B cell (primary cell): ENCODE data around the gene GNB2. TPM values are rescaled to one million over a fixed set of nuclear protein-coding genes. Genes with fewer than 3 reads are reported as not detected.

Source experiments
- ATAC-seq: fragments of 200-7000 bp; cut with Tn5 transposase; one replicate; pipeline ENCODE4 v1.10.0; 2021; ENCODE audit warnings: low read depth, mild to moderate bottlenecking, moderate number of reproducible peaks, moderate library complexity
- CTCF ChIA-PET: fragments of 350-600 bp; sonication (Branson Sonifier 250); formaldehyde crosslinking; loops from one replicate; lab custom pipeline; 2021; ENCODE audit warnings: antibody characterized with exemption, inconsistent platforms; lab: Charles Lee
- POLR2A ChIA-PET: fragments of 350-600 bp; sonication (Branson Sonifier 250); formaldehyde crosslinking; loops from one replicate; lab custom pipeline; 2021; ENCODE audit warnings: antibody characterized with exemption; lab: Charles Lee
- DNase-seq: peaks from one replicate; pipeline ENCODE4 v3.0.0; 2013
- H2AFZ ChIP-seq: 2 replicates; pipeline ENCODE4 v1.6.1; 2012; ENCODE audit warnings: mild to moderate bottlenecking, low read depth, low read length; ENCODE audit not compliant: insufficient read depth, poor library complexity, severe bottlenecking
- H3K27ac ChIP-seq, 2 donors: 1 replicate in 1 of 2; 2 replicates in 1 of 2; pipeline ENCODE4 v1.5.1; 2012 to 2013; ENCODE audit warnings: low read length in 2 of 2, mild to moderate bottlenecking in 2 of 2, moderate library complexity in 1 of 2
- H3K27me3 ChIP-seq, 4 experiments: fragments of 200-600 bp in 1 of 4; sonication (generic) in 1 of 4; replicated peaks in 1 of 4; 1 replicate in 2 of 4; 2 replicates in 2 of 4; pipeline versions ENCODE4 v1.6.1 to v1.7.0; 2013 to 2016; ENCODE audit warnings: low read length in 3 of 4, mild to moderate bottlenecking in 2 of 4, mixed read lengths in 1 of 4, moderate library complexity in 1 of 4; ENCODE audit not compliant: insufficient read depth in 4 of 4, control insufficient read depth in 3 of 4; ENCODE audit errors: control extremely low read depth in 1 of 4
- H3K36me3 ChIP-seq, 2 experiments: replicated peaks in 1 of 2; 1 replicate in 1 of 2; 2 replicates in 1 of 2; pipeline versions ENCODE4 v1.6.1 to v1.7.1; 2013; ENCODE audit warnings: low read length in 1 of 2; ENCODE audit not compliant: insufficient read depth in 2 of 2, control insufficient read depth in 1 of 2; ENCODE audit errors: control extremely low read depth in 1 of 2, extremely low read depth in 1 of 2
- H3K4me1 ChIP-seq, 2 donors: fragments of 200-600 bp in 1 of 2; sonication (generic) in 1 of 2; 1 replicate in 1 of 2; 2 replicates in 1 of 2; pipeline versions ENCODE4 v1.5.1 to v1.6.1; 2013 to 2017; ENCODE audit warnings: low read length in 2 of 2; ENCODE audit not compliant: control insufficient read depth in 2 of 2, insufficient read depth in 2 of 2
- H3K4me2 ChIP-seq: replicated peaks from 2 replicates; pipeline ENCODE3; 2012; ENCODE audit warnings: mild to moderate bottlenecking, low read depth, low read length; ENCODE audit not compliant: poor library complexity, severe bottlenecking
- H3K4me3 ChIP-seq, 5 experiments: fragments of 200-600 bp in 1 of 5; sonication (generic) in 1 of 5; 1 replicate in 3 of 5; 2 replicates in 2 of 5; pipeline versions ENCODE4 v1.5.1 to v1.7.0; 2011 to 2016; ENCODE audit warnings: low read length in 4 of 5, mild to moderate bottlenecking in 4 of 5, low read depth in 2 of 5, control low read depth in 1 of 5, moderate library complexity in 1 of 5; ENCODE audit not compliant: insufficient read depth in 1 of 5; ENCODE audit errors: control extremely low read depth in 1 of 5, extremely low read depth in 1 of 5
- H3K79me2 ChIP-seq: fragments of 200-600 bp; sonication (generic); one replicate; pipeline ENCODE4 v1.6.0; 2016; ENCODE audit warnings: low read length; ENCODE audit not compliant: control insufficient read depth, insufficient read depth
- H3K9ac ChIP-seq: fragments of 200-600 bp; sonication (generic); 2 replicates; pipeline ENCODE4 v1.6.1; 2017; ENCODE audit warnings: mild to moderate bottlenecking, low read length, moderate library complexity
- H3K9me3 ChIP-seq, 3 donors: one replicate each; pipeline versions ENCODE4 v1.6.1 to v1.7.1; 2013; ENCODE audit warnings: low read length in 2 of 3; ENCODE audit not compliant: control insufficient read depth in 2 of 3, insufficient read depth in 1 of 3; ENCODE audit errors: control extremely low read depth in 1 of 3
- H4K20me1 ChIP-seq: 2 replicates; pipeline ENCODE4 v1.6.0; 2012; ENCODE audit warnings: mild to moderate bottlenecking, low read length; ENCODE audit not compliant: insufficient read depth, control insufficient read depth, poor library complexity, severe bottlenecking
- H3K27ac Mint-ChIP-seq: one replicate; pipeline ENCODE4 v1.8.0; 2021; ENCODE audit warnings: mixed read lengths
- H3K27me3 Mint-ChIP-seq: one replicate; pipeline ENCODE4 v1.8.0; 2021; ENCODE audit warnings: mixed read lengths
- H3K4me1 Mint-ChIP-seq: one replicate; pipeline ENCODE4 v1.8.0; 2021; ENCODE audit warnings: mixed read lengths
- H3K4me3 Mint-ChIP-seq: one replicate; pipeline ENCODE4 v1.8.0; 2021; ENCODE audit warnings: mixed read lengths
- H3K9me3 Mint-ChIP-seq: one replicate; pipeline ENCODE4 v1.8.0; 2022; ENCODE audit warnings: mixed read lengths; ENCODE audit not compliant: insufficient read depth
- EZH2 ChIP-seq: IDR thresholded peaks from 2 replicates; pipeline ENCODE4 v1.6.1; 2012; ENCODE audit warnings: borderline replicate concordance, low read depth, mild to moderate bottlenecking, moderate library complexity, low read length; ENCODE audit not compliant: insufficient read depth, poor library complexity, severe bottlenecking
- WGBS: methylation state at CpG from one replicate; pipeline ENCODE4 v1.1.5; 2013; ENCODE audit warnings: missing lambda C conversion rate; ENCODE audit not compliant: insufficient coverage; 5-methylcytosine and 5-hydroxymethylcytosine counted together
- intact Hi-C: fragments of 100-400 bp; cut with micrococcal nuclease; formaldehyde crosslinking; loops from one replicate; pipeline ENCODE4 v1.10.0; 2022
- polyA plus RNA-seq: library from polyadenylated mRNA; depleted of rRNA; stranded (reverse); fragments of >200 nt; gene quantifications from 2 replicates; pipeline ENCODE4 v1.2.3, GENCODE V29; 2012
- total RNA-seq, 2 donors: library from RNA; stranded (reverse); fragments of 120-200 nt in 1 of 2; gene quantifications; 1 replicate in 1 of 2; 2 replicates in 1 of 2; pipeline versions ENCODE4 v1.2.3 to v1.2.4, GENCODE V29; 2013 to 2022
- TF ChIP-seq, protein P1 (sequence below): fragments of 200-600 bp; IDR thresholded peaks from one replicate; pipeline ENCODE4 v1.8.0; 2022; ENCODE audit warnings: antibody characterized with exemption, mild to moderate bottlenecking

Gene GNB2
- total and polyA plus RNA-seq, 2 donors (not counting 1 experiment from before 2014, with no cell fraction given): 127 to 221 TPM

DNA sequence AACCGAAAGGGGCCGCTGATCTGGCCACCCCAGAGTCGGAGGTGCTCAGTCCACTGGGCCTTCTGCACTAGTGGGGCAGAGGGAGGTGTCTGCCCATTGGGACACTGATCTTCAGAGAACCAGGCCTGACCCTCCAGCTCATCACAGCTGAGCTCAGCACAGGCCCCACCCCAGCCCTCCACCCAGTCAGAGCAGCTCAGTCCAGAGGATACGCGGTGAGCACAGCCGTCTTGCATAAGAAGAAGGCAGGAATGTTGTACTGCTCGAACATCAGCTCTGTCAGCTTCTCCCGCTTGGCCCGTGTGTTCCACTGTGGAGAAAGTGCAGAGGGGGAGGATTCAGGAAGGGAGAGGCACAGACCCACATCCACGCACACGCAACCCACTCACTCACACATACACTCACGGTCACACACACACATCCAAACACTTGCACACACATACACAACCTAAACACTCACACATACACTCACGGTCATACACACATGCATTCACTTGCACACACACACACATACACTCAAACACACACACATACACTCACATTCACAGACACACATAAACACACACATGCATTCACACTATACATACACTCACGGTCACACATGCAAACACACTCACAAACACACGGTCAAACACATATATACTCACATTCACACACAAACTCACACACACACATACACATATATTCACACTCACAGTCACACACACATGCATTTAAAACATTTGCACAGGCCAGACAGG, 23.5 kb upstream of the GNB2 start:
- no peaks in the 10 kb centered on the region for H3K4me1 ChIP-seq
- H3K4me2 ChIP-seq: no peak overlapping the region
- ATAC-seq: no peak
- 97% methylated on average over 9 of the region's 15 CpGs for WGBS
- intact Hi-C loops: no loop called here
- CTCF ChIA-PET: no interaction called here
- H3K4me3 Mint-ChIP-seq: no peak overlapping the region
- no peak for DNase-seq
- H3K4me3 ChIP-seq: no peak overlapping the region
- H3K27ac ChIP-seq: no peak overlapping the region
- no peaks in the 10 kb centered on the region for H4K20me1 ChIP-seq
- peaks cover 0 to 2% (median 0%) of the 10 kb centered on the region in 3 donors for H3K9me3 ChIP-seq
- H3K4me1 Mint-ChIP-seq: no peaks in the 10 kb centered on the region
- H3K9me3 Mint-ChIP-seq: no peaks in the 10 kb centered on the region
- H3K36me3 ChIP-seq: no peaks in the 10 kb centered on the region
- H2AFZ ChIP-seq: no peak overlapping the region
- H3K79me2 ChIP-seq: no peaks in the 10 kb centered on the region
- H3K27me3 Mint-ChIP-seq: peaks cover 39% of the 10 kb centered on the region
- H3K27ac Mint-ChIP-seq: no peak overlapping the region
- TF ChIP-seq, protein P1, sequence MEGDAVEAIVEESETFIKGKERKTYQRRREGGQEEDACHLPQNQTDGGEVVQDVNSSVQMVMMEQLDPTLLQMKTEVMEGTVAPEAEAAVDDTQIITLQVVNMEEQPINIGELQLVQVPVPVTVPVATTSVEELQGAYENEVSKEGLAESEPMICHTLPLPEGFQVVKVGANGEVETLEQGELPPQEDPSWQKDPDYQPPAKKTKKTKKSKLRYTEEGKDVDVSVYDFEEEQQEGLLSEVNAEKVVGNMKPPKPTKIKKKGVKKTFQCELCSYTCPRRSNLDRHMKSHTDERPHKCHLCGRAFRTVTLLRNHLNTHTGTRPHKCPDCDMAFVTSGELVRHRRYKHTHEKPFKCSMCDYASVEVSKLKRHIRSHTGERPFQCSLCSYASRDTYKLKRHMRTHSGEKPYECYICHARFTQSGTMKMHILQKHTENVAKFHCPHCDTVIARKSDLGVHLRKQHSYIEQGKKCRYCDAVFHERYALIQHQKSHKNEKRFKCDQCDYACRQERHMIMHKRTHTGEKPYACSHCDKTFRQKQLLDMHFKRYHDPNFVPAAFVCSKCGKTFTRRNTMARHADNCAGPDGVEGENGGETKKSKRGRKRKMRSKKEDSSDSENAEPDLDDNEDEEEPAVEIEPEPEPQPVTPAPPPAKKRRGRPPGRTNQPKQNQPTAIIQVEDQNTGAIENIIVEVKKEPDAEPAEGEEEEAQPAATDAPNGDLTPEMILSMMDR: no peak
- no peak for TF ChIP-seq EZH2
- peaks cover 0 to 36% (median 8%) of the 10 kb centered on the region in 4 experiments for H3K27me3 ChIP-seq
- POLR2A ChIA-PET: interaction anchor here (0.5 to 0.6 kb wide), 2 partner anchors 460 to 1255 kb away, joined by 3 read pairs; no protein-coding TSS in a partner anchor
- H3K9ac ChIP-seq: no peak overlapping the region
